CD4-positive, CD25-positive, alpha-beta regulatory T cell (primary cell): ENCODE data around the gene MAPK4. TPM values are rescaled to one million over a fixed set of nuclear protein-coding genes. Genes with fewer than 3 reads are reported as not detected.

Experiments used
- ATAC-seq, 2 donors: fragments of 150-1000 bp; cut with Tn5 transposase; one replicate each; pipeline ENCODE4 v1.10.0; 2021; ENCODE audit warnings: low read depth in 2 of 2, moderate number of reproducible peaks in 2 of 2, moderate library complexity in 1 of 2
- DNase-seq, 3 donors: peaks; one replicate each; pipeline versions ENCODE4 v3.0.0 to v3.0.0-alpha.2; 2012 to 2022; ENCODE audit warnings: mixed read lengths in 1 of 3
- H3K27ac ChIP-seq: one replicate; pipeline ENCODE4 v1.7.0; 2013; ENCODE audit warnings: mild to moderate bottlenecking, low read length; ENCODE audit not compliant: insufficient read depth, poor library complexity, severe bottlenecking
- H3K27me3 ChIP-seq: one replicate; pipeline ENCODE4 v1.7.0; 2013; ENCODE audit warnings: low read length; ENCODE audit not compliant: control insufficient read depth, insufficient read depth
- H3K36me3 ChIP-seq: one replicate; pipeline ENCODE4 v1.7.0; 2013; ENCODE audit warnings: mild to moderate bottlenecking, low read length, moderate library complexity; ENCODE audit not compliant: control insufficient read depth, insufficient read depth
- H3K4me1 ChIP-seq: 2 replicates; pipeline ENCODE4 v1.7.0; 2013; ENCODE audit warnings: mild to moderate bottlenecking, low read length; ENCODE audit not compliant: insufficient read depth, control insufficient read depth, poor library complexity, severe bottlenecking
- H3K4me3 ChIP-seq: one replicate; pipeline ENCODE4 v1.7.0; 2013; ENCODE audit warnings: low read depth, mild to moderate bottlenecking, low read length, moderate library complexity
- H3K9me3 ChIP-seq, 2 experiments: 1 replicate in 1 of 2; 2 replicates in 1 of 2; pipeline ENCODE4 v1.7.0; 2013; ENCODE audit warnings: low read length in 2 of 2, mild to moderate bottlenecking in 1 of 2, moderate library complexity in 1 of 2; ENCODE audit not compliant: control insufficient read depth in 2 of 2
- H3K27ac Mint-ChIP-seq, 3 donors: one replicate each; pipeline ENCODE4 v1.8.0; 2020 to 2022; ENCODE audit warnings: mild to moderate bottlenecking in 3 of 3, mixed read lengths in 3 of 3, moderate library complexity in 2 of 3
- H3K27me3 Mint-ChIP-seq: one replicate; pipeline ENCODE4 v1.8.0; 2022; ENCODE audit warnings: mild to moderate bottlenecking, mixed read lengths
- H3K36me3 Mint-ChIP-seq: one replicate; pipeline ENCODE4 v1.8.0; 2020; ENCODE audit warnings: mixed read lengths
- H3K4me1 Mint-ChIP-seq, 4 donors: one replicate each; pipeline ENCODE4 v1.8.0; 2020 to 2022; ENCODE audit warnings: mixed read lengths in 4 of 4, mild to moderate bottlenecking in 1 of 4
- H3K4me3 Mint-ChIP-seq, 4 donors: one replicate each; pipeline ENCODE4 v1.8.0; 2020 to 2022; ENCODE audit warnings: mild to moderate bottlenecking in 4 of 4, mixed read lengths in 4 of 4, moderate library complexity in 3 of 4
- H3K9me3 Mint-ChIP-seq, 7 donors: one replicate each; pipeline ENCODE4 v1.8.0; 2020 to 2022; ENCODE audit warnings: mixed read lengths in 7 of 7, mild to moderate bottlenecking in 3 of 7, moderate library complexity in 2 of 7
- polyA plus RNA-seq, 4 donors: library from polyadenylated mRNA; unstranded; fragments of 300-500 nt; fragmentation: Illumina TruSeq; gene quantifications; one replicate each; pipeline ENCODE4 v1.2.3, GENCODE V29; 2021
- total RNA-seq: library from RNA; stranded (reverse); gene quantifications from one replicate; pipeline ENCODE4 v1.2.3, GENCODE V29; 2022

MAPK4 gene
- total and polyA plus RNA-seq, 5 donors from 2014 or later = not detected

DNA sequence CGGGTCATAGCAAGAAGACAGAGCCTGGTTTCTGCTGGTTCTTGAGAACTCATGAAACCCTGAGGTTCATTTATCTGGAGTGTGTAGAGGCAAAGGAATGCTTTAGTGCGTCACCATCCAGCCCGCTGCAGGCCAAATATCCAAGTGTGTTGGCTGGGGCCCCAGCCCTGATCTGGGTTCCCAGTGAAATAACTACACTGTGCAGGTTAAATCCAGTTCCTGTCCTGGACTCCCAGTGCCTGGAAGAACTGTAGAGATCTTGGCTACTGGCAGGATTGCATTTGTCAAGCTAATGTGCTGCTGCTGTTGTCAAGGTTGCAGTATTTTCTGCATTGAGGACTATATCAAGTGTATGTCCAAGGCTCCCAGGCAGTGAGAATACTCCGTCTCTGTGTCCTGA, 89.9 kb downstream of the MAPK4 start:
- Histone ChIP-seq H3K9me3 (no peaks in the 10 kb centered on the region), H3K27me3 (no peaks in the 10 kb centered on the region), H3K27ac (no peak overlapping the region), H3K4me1 (no peaks in the 10 kb centered on the region), H3K4me3 (no peak overlapping the region), H3K36me3 (no peaks in the 10 kb centered on the region)
- no peaks in the 10 kb centered on the region for H3K9me3 Mint-ChIP-seq
- no peak overlapping the region for H3K27ac Mint-ChIP-seq
- no peaks in the 10 kb centered on the region for H3K36me3 Mint-ChIP-seq
- DNase-seq = no peak
- no peaks in the 10 kb centered on the region for H3K4me1 Mint-ChIP-seq
- no peak for ATAC-seq
- H3K27me3 Mint-ChIP-seq = peaks cover 4% of the 10 kb centered on the region
- H3K4me3 Mint-ChIP-seq = no peak overlapping the region

- Histone ChIP-seq H3K9me3 (no peaks in the 10 kb centered on the region), H3K36me3 (no peaks in the 10 kb centered on the region), H3K27me3 (no peaks in the 10 kb centered on the region), H3K4me3 (no peak overlapping the region), H3K27ac (no peak overlapping the region), H3K4me1 (no peaks in the 10 kb centered on the region)
- no peak overlapping the region for H3K4me3 Mint-ChIP-seq
- DNase-seq (no peak), ATAC-seq (no peak)
- no peak overlapping the region for H3K27ac Mint-ChIP-seq
- H3K27me3 Mint-ChIP-seq = no peaks in the 10 kb centered on the region
- H3K36me3 Mint-ChIP-seq = no peaks in the 10 kb centered on the region
- no peaks in the 10 kb centered on the region for H3K4me1 Mint-ChIP-seq
- peaks cover 0 to 2% (median 0%) of the 10 kb centered on the region in 7 donors for H3K9me3 Mint-ChIP-seq
Observed at GRCh38 chr18:50651334-50651733, 91.4 kb downstream of the MAPK4 start.

DNA sequence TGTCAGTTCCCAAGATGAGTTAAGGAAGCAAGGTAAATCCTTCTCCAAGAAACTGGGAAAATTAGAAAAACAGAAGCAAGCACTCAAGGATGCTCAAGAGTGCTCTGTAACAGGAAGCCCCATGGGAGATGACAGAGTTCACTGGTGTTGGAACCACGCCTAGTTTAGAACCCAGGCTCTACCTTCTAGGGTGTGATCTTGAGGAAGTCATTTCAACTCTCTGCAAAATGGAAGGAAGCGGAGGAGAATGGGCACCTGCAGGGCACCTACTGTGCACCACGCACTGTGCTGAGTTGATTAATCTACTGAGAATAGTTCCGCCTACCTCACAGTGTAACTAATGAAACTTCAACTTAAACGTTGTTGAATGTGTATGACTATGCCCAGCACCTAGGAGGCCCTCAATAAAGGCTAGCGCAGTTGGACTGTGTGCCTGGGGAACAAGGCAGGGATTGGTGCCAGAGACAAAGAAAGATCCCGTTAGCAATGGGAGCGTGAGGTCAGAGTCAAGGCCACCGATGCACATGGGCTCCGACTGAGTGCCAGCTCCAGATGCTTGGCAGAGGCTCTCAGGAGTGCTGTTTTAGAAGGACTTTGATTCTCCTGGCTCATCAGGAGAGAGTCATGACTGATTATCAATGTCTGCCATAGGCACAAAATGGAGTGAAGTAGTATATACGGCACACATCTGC, 93.7 kb downstream of the MAPK4 start:
- no peak for ATAC-seq
- H3K9me3 ChIP-seq = no peaks in the 10 kb centered on the region
- H3K4me1 ChIP-seq = no peaks in the 10 kb centered on the region
- H3K27me3 Mint-ChIP-seq = no peaks in the 10 kb centered on the region
- no peak overlapping the region for H3K4me3 Mint-ChIP-seq
- no peaks in the 10 kb centered on the region for H3K36me3 Mint-ChIP-seq
- peaks cover 0 to 3% (median 0%) of the 10 kb centered on the region in 7 donors for H3K9me3 Mint-ChIP-seq
- H3K4me1 Mint-ChIP-seq = no peaks in the 10 kb centered on the region
- H3K4me3 ChIP-seq = no peak overlapping the region
- no peak overlapping the region for H3K27ac ChIP-seq
- no peak for DNase-seq
- no peaks in the 10 kb centered on the region for H3K27me3 ChIP-seq
- no peak overlapping the region for H3K27ac Mint-ChIP-seq
- H3K36me3 ChIP-seq = no peaks in the 10 kb centered on the region

GRCh38 chr18:50654211-50654610, 94.3 kb downstream of the MAPK4 start:
- Mint-ChIP-seq H3K36me3 (no peaks in the 10 kb centered on the region), H3K4me3 (no peak overlapping the region), H3K4me1 (no peaks in the 10 kb centered on the region), H3K9me3 (peaks cover 0 to 3% (median 0%) of the 10 kb centered on the region in 7 donors), H3K27ac (no peak overlapping the region), H3K27me3 (no peaks in the 10 kb centered on the region)
- Histone ChIP-seq H3K4me1 (no peaks in the 10 kb centered on the region), H3K9me3 (no peaks in the 10 kb centered on the region), H3K27me3 (no peaks in the 10 kb centered on the region), H3K36me3 (no peaks in the 10 kb centered on the region), H3K4me3 (no peak overlapping the region), H3K27ac (no peak overlapping the region)
- ATAC-seq (no peak), DNase-seq (no peak)

DNA sequence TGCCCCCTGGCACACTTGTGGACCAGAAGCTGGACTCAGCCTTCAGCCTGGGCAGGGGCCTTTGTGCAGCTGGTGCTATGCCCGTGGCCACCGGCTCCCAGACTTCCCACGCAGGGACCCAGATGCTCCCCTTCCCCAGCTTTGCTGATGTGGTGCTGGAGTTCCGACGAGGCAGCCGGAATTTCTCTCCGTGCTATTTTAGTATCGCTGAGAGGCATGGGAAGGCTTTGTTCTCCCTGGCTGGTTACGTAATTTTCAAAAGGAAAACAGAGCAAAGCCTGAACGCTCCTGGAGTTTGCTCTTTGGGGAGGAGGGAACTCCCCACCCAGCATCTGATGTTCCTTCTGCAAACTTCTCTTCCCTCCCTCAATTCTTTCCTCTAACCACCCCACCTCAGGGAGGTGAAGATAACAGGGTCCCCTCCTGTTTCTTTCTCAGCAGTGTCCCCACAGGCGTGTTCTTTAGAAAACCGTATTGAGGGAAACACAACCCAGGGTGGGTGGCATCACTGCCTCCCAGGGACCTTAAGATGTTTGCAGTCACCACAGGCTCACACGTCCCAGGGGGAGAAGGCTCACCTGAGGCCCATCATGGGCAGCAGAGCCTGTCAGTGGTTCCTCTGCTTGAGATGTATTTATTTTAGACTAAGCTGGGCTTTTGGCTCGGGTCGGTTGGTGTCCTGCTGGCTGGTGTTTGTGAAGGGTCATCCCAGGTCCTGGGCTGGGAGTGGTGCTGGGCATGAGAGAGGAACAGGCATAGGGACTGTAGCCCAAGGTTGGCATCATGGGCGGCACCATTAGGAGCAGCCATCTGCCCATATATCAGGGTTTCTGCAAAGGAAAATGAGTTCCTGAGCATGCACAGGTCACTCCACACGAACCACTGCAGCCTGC, 95.0 kb downstream of the MAPK4 start:
- Mint-ChIP-seq H3K36me3 (no peaks in the 10 kb centered on the region), H3K9me3 (peaks cover 0 to 3% (median 0%) of the 10 kb centered on the region in 7 donors), H3K27me3 (no peaks in the 10 kb centered on the region), H3K4me3 (no peak overlapping the region), H3K27ac (no peak overlapping the region), H3K4me1 (no peaks in the 10 kb centered on the region)
- no peaks in the 10 kb centered on the region for H3K36me3 ChIP-seq
- DNase-seq (no peak), ATAC-seq (no peak)
- H3K4me1 ChIP-seq = no peaks in the 10 kb centered on the region
- H3K9me3 ChIP-seq = no peaks in the 10 kb centered on the region
- no peak overlapping the region for H3K27ac ChIP-seq
- H3K27me3 ChIP-seq = no peaks in the 10 kb centered on the region
- H3K4me3 ChIP-seq = no peak overlapping the region

GRCh38 chr18:50656396-50656795, 96.5 kb downstream of the MAPK4 start:
- Mint-ChIP-seq H3K9me3 (peaks cover 0 to 5% (median 0%) of the 10 kb centered on the region in 7 donors), H3K4me3 (no peak overlapping the region), H3K27ac (no peak overlapping the region), H3K4me1 (no peaks in the 10 kb centered on the region), H3K36me3 (no peaks in the 10 kb centered on the region), H3K27me3 (no peaks in the 10 kb centered on the region)
- ATAC-seq = no peak
- no peaks in the 10 kb centered on the region for H3K9me3 ChIP-seq
- H3K4me3 ChIP-seq = no peak overlapping the region
- no peak overlapping the region for H3K27ac ChIP-seq
- no peak for DNase-seq
- no peaks in the 10 kb centered on the region for H3K36me3 ChIP-seq
- no peaks in the 10 kb centered on the region for H3K27me3 ChIP-seq
- no peaks in the 10 kb centered on the region for H3K4me1 ChIP-seq

DNA sequence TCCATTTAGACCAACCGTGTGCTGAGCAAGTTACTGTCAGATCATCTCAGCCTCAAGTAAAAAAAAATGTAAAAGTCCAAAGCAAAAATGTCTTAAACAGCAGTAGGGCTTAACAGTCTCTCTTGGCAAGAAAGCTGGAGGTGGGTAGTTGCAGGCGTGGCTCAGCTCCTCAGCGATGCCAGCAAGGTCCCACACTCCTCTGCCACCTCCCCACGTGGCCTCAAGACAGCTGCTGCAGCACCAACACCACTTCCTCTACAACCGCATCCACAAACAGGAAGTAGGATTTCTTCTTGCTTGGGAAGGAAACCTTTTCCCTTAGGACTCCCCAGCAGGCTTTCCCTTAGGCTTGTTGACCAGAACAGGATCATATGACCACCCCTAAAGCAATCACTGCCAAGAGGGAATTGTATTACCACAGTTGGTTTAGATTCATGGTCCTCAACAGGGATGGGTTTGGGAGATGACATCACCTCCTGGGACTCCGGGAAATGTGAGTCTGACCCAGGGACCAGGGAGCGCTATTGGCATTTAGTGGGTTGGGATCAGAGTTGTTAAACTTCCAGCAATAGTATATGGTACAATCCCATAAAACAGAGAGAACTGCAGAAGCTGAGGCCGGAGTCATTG, 97.1 kb downstream of the MAPK4 start:
- H3K27ac Mint-ChIP-seq = no peak overlapping the region
- no peak overlapping the region for H3K27ac ChIP-seq
- no peaks in the 10 kb centered on the region for H3K27me3 Mint-ChIP-seq
- H3K36me3 ChIP-seq = no peaks in the 10 kb centered on the region
- H3K9me3 ChIP-seq = no peaks in the 10 kb centered on the region
- H3K9me3 Mint-ChIP-seq = peaks cover 0 to 5% (median 3%) of the 10 kb centered on the region in 7 donors
- H3K27me3 ChIP-seq = no peaks in the 10 kb centered on the region
- no peaks in the 10 kb centered on the region for H3K4me1 ChIP-seq
- H3K4me1 Mint-ChIP-seq = no peaks in the 10 kb centered on the region
- no peak overlapping the region for H3K4me3 ChIP-seq
- no peaks in the 10 kb centered on the region for H3K36me3 Mint-ChIP-seq
- ATAC-seq (no peak), DNase-seq (no peak)
- no peak overlapping the region for H3K4me3 Mint-ChIP-seq
